Measurements from ENCODE around the gene FAM209B. TPM values are rescaled to one million over a fixed set of nuclear protein-coding genes. Genes with fewer than 3 reads are reported as not detected.

FAM209B gene, protein sequence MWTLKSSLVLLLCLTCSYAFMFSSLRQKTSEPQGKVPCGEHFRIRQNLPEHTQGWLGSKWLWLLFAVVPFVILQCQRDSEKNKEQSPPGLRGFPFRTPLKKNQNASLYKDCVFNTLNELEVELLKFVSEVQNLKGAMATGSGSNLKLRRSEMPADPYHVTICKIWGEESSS
- not detected in 2 replicates for total RNA-seq

DNA sequence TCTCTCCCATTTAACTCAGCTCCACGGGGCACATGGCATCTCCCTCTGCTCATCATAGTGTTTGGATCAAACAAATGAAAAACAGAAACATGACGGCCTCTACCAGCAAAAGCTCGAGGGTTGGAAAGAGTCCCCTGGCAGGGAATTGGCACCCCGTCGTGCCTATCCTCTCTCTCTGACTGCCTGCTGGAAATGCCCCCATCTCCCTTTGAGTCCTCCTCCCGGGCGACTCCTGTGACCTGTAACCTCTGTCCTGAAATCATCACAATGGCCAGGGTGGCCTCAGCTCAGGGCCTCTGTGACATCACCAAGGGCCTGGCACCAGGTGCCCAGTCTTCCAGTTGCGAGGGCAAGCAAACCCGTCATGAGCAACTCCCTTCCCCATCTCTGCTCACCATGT is at the start of gene FAM209B:
Gene FAM209B (plus strand): TSS at position 301 of the 400 bp plus-strand sequence. CDS start 96 bp downstream, at position 397.

DNA sequence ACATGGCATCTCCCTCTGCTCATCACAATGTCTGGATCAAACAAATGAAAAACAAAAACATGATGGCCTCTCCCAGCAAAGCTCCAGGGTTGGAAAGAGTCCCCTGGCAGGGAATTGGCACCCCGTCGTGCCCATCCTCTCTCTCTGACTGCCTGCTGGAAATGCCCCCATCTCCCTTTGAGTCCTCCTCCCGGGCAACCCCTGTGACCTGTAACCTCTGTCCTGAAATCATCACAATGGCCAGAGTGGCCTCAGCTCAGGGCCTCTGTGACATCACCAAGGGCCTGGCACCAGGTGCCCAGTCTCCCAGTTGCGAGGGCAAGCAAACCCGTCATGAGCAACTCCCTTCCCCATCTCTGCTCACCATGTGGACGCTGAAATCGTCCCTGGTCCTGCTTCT is 8.6 kb upstream of the FAM209B start, which contains the start of gene FAM209A:
Gene FAM209A (plus strand): TSS at position 301 of the 400 bp plus-strand sequence. CDS start 65 bp downstream, at position 366.

Other genes with a start within 250 kb of the FAM209B start
- 27.0 and 27.7 TPM in 2 replicates for gene FAM210B, start 174.3 kb upstream of the FAM209B start, total RNA-seq
- gene AURKA, start 141.0 kb upstream of the FAM209B start, total RNA-seq, result 18.8 and 30.9 TPM in 2 replicates
- gene CSTF1, start 140.6 kb upstream of the FAM209B start, total RNA-seq, result 19.4 and 44.6 TPM in 2 replicates
- gene CASS4, start 121.0 kb upstream of the FAM209B start, total RNA-seq, result not detected in 2 replicates
- gene RTF2, start 64.6 kb upstream of the FAM209B start, total RNA-seq, result 70.7 and 94.8 TPM in 2 replicates
- not detected in 2 replicates for gene FAM209A, start 8.5 kb upstream of the FAM209B start, total RNA-seq
- gene TFAP2C, start 96.1 kb downstream of the FAM209B start, total RNA-seq, result under 0.01 TPM in 1 of 2 replicates, not detected in the other